Measurements from ENCODE around the gene SEMA3C. TPM values are rescaled to one million over a fixed set of nuclear protein-coding genes. Genes with fewer than 3 reads are reported as not detected.

Gene SEMA3C
- total RNA-seq, 4 donors from 2014 or later, result 117 to 181 (median 158) TPM

GRCh38 chr7:80806663-80807062 lies 112.2 kb downstream of the SEMA3C start:
- 75% methylated on average over 6 of the region's 6 CpGs for WGBS
- Histone ChIP-seq H3K9me3 (no peaks in the 10 kb centered on the region), H3K4me3 (no peak overlapping the region), H3K36me3 (peaks cover 0 to 15% (median 2%) of the 10 kb centered on the region in 4 donors), H3K27ac (replicated peaks in 1 of 4) (peak overlapping the region; percentile 3 to 45 (median 35)), H3K27me3 (no peaks in the 10 kb centered on the region), H3K4me1 (peaks cover 0 to 22% (median 20%) of the 10 kb centered on the region in 4 donors)
- DNase-seq (ENCODE audit: extremely low spot score), result no peak
- intact Hi-C loops (cut with DNase I), result no loop called here
- TF ChIP-seq POLR2A (IDR thresholded peaks at IDR 0.05; ENCODE audit: low read depth) (no peak), POLR2AphosphoS5 (IDR thresholded peaks at IDR 0.05) (no peak), CTCF (IDR thresholded peaks at IDR 0.05) (no peak), EP300 (IDR thresholded peaks at IDR 0.05) (no peak)

- no peak overlapping the region for H3K4me3 ChIP-seq
- no peaks in the 10 kb centered on the region for H3K9me3 ChIP-seq
- WGBS, result 82% methylated on average over 4 of the region's 4 CpGs
- H3K36me3 ChIP-seq, result peaks cover 0 to 14% (median 0%) of the 10 kb centered on the region in 4 donors
- H3K27me3 ChIP-seq, result no peaks in the 10 kb centered on the region
- intact Hi-C loops (cut with DNase I), result no loop called here
- H3K27ac ChIP-seq (replicated peaks in 1 of 4), result no peak overlapping the region
- no peak for DNase-seq (ENCODE audit: extremely low spot score)
- no peak for TF ChIP-seq POLR2A (IDR thresholded peaks at IDR 0.05; ENCODE audit: low read depth)
- no peak for TF ChIP-seq POLR2AphosphoS5 (IDR thresholded peaks at IDR 0.05)
- no peak for TF ChIP-seq EP300 (IDR thresholded peaks at IDR 0.05)
- TF ChIP-seq CTCF (IDR thresholded peaks at IDR 0.05), result no peak
- peaks cover 0 to 22% (median 20%) of the 10 kb centered on the region in 4 donors for H3K4me1 ChIP-seq
These were observed 114.3 kb downstream of the SEMA3C start for GRCh38 chr7:80804589-80804988.

- TF ChIP-seq POLR2AphosphoS5 (IDR thresholded peaks at IDR 0.05) (no peak), CTCF (IDR thresholded peaks at IDR 0.05) (no peak), EP300 (IDR thresholded peaks at IDR 0.05) (no peak), POLR2A (IDR thresholded peaks at IDR 0.05; ENCODE audit: low read depth) (no peak)
- Histone ChIP-seq H3K36me3 (peaks cover 0 to 21% (median 3%) of the 10 kb centered on the region in 4 donors), H3K4me3 (no peak overlapping the region), H3K27ac (replicated peaks in 1 of 4) (no peak overlapping the region), H3K4me1 (peaks cover 0 to 17% (median 14%) of the 10 kb centered on the region in 4 donors), H3K27me3 (no peaks in the 10 kb centered on the region), H3K9me3 (no peaks in the 10 kb centered on the region)
- 91% methylated on average over 5 of the region's 5 CpGs for WGBS
- intact Hi-C loops (cut with DNase I), result no loop called here
- no peak for DNase-seq (ENCODE audit: extremely low spot score)
These were observed 116.3 kb downstream of the SEMA3C start for GRCh38 chr7:80802527-80802926.

- intact Hi-C loops (cut with DNase I), result no loop called here
- 62% methylated on average over 10 of the region's 10 CpGs for WGBS
- no peaks in the 10 kb centered on the region for H3K27me3 ChIP-seq
- TF ChIP-seq POLR2AphosphoS5 (IDR thresholded peaks at IDR 0.05), result no peak
- TF ChIP-seq EP300 (IDR thresholded peaks at IDR 0.05), result no peak
- DNase-seq (ENCODE audit: extremely low spot score), result no peak
- peak overlapping the region; percentile 46 to 83 (median 77) for H3K27ac ChIP-seq (replicated peaks in 1 of 4)
- H3K4me3 ChIP-seq, result no peak overlapping the region
- H3K36me3 ChIP-seq, result peaks cover 0 to 13% (median 3%) of the 10 kb centered on the region in 4 donors
- no peaks in the 10 kb centered on the region for H3K9me3 ChIP-seq
- H3K4me1 ChIP-seq, result peaks cover 20 to 59% (median 54%) of the 10 kb centered on the region in 4 donors
These were observed 123.9 kb downstream of the SEMA3C start for GRCh38 chr7:80794631-80795573.

GRCh38 chr7:80791509-80791929 lies 127.3 kb downstream of the SEMA3C start:
- peaks cover 20 to 67% (median 61%) of the 10 kb centered on the region in 4 donors for H3K4me1 ChIP-seq
- H3K4me3 ChIP-seq, result no peak overlapping the region
- TF ChIP-seq POLR2AphosphoS5 (IDR thresholded peaks at IDR 0.05) (peak in 1 of 2 donors; percentile 10), EP300 (IDR thresholded peaks at IDR 0.05) (no peak)
- peaks cover 0 to 5% (median 2%) of the 10 kb centered on the region in 4 donors for H3K36me3 ChIP-seq
- 34% methylated on average over 3 of the region's 3 CpGs for WGBS
- H3K9me3 ChIP-seq, result no peaks in the 10 kb centered on the region
- peak overlapping the region; percentile 66 to 83 (median 77) for H3K27ac ChIP-seq (replicated peaks in 1 of 4)
- intact Hi-C loops (cut with DNase I), result no loop called here
- no peaks in the 10 kb centered on the region for H3K27me3 ChIP-seq
- no peak for DNase-seq (ENCODE audit: extremely low spot score)
